GM15510 (cell line): Measurements from ENCODE around the gene ROS1.

Experiments used
- POLR2A ChIP-seq: IDR thresholded peaks from 3 replicates; pipeline ENCODE4 v1.6.1; 2011; ENCODE audit warnings: borderline replicate concordance; ENCODE audit not compliant: insufficient read length; ENCODE audit errors: extremely low read depth

ROS1 gene

DNA sequence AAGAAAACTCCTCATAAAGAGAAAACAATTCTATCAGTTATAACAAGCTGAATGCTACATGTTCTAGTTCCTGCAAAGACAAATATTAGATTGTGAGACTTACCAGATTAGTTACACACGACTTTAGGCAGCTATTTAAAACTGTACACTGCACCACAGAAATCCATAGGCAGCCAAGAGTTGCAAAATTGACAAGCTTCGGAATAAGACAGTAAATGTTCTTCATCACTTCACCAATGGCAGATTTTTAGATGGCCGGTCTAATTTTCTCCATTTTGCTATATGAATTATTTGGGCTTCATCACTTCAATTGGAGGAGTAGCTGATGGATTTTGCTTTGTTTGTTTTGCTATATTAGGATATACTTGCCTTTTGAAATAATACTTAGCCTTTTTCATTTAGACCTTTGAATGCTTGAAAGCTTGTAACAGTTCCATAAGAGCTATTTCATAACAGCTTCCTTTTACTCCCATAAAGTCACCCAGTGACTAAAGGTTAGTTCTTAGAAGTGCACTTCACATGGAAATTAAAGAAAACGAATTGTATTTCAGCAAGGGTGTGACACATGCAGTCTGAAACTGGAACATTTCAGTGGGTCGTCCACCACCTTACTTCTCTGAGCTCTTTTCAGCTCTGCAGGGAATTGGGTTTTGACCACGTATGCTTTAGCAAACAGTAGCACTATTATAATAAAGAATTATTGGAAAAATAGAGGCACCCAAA is at the start of gene ROS1:
ROS1 (minus strand) TSS at position 512 of the 723 bp plus-strand sequence; CDS start at position 226, 286 bp downstream.
- TF ChIP-seq POLR2A: no peak

DNA sequence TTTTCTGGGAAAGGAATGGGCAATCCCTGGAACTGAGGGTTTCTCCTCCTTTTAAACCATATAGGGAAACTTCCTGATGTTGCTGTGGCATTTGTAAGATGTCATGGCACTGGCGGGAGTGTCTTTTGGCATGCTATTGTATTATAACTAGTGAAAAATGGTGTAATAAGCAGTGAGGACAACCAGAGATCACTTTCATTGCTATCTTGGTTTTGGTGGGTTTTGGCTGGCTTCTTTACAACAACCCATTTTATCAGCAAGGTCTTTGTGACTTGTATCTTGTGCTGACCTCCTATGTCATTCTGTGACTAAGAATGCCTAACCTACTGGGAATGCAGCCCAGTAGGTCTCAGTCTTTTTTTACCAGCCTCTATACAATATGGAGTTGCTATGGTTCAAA is 47.7 kb upstream of the ROS1 start:
- TF ChIP-seq POLR2A: no peak

DNA sequence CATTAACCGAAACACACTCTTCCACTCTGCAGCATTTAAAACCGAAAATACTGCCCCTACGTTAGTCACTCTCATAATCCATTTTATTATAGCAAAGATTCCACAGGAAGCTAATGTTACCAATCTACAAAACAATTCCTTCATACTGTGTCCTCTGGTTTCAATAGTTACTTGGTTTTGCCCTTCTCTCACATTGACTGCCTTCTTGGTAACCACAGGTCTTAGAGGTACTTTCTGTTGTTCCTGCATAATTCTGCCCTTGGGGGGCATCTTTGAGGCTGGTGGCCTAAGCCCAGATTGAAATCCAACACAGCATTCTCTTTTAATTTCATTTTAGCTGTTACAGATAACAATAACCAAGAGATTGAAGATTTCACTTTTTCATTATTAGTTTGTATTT is 46.9 kb upstream of the ROS1 start:
- no peak for TF ChIP-seq POLR2A

DNA sequence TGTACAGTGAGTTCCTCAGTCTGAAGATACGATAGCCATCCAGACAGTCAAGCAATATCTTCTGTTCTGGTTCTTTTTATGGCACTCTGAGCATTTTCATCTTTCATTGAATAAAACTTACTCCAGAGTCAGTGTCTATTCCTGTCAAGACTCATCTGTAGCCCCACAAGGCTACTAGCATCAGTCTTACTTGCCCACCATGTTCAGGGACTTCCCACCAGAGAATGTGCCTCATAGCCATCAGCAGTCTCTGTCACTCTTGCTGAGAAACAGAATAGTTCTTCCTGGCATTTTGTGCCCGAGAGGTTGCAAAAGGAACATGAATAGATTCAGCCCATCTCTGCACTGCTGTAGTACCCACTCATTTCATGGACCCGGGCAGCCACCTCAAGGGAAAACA is 44.0 kb upstream of the ROS1 start:
- TF ChIP-seq POLR2A: no peak

DNA sequence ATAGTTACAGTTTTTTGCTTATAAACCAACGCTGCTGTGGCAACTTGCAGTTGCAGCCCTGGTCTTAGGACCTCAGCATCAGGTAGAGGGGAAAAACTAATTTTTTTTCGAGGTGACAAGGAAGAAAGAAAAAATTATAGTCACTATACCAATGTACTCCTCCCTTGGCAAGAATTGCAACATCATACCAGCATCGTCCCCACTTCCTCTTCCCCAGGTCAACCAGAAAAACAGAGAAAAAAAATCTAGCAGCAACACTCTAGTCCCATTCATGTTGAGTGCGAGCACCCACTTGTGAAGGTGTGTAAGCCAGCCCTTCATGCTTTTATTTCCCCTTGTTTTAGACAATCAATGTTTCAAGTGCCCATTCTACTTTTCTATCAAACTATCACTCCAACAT is 43.6 kb upstream of the ROS1 start:
- TF ChIP-seq POLR2A: no peak

DNA sequence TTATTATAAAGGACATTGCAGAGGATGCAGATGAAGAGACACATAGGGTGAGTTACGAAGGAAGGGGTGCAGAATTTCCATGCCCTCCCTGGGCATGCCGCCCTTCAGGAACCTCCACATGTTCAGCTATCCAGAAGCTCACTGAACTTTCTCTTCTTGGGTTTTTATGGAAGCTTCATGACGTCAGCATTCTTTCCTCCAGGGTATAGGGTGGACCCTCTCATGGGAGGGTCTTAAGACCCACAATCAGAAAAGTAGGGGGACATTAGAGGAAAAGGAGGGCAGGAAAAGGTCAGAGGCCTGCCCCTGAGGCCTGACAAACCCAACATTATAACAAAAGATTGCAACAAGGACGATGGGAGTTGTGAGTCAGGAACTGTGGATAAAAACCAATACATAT is 42.1 kb upstream of the ROS1 start:
- TF ChIP-seq POLR2A: no peak

DNA sequence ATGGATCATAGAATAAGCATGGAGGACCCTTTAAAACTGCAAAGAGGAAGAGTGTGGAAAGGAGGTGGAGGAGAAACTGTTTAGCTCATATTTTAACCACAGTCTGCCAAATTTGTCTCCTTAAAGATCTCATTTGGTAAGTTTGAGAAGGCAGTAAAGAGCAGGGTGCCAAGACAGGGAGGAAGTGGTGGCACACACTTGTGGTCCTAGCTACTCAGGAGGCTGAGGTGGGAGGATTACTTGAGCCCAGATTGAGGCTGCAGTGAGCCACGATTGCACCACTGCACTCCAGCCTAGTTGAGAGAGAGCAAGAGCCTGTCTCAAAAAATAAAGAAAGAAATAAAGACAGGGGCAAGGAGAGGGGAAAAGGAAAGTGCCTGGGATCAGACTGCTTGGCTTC is 39.9 kb upstream of the ROS1 start:
- no peak for TF ChIP-seq POLR2A

DNA sequence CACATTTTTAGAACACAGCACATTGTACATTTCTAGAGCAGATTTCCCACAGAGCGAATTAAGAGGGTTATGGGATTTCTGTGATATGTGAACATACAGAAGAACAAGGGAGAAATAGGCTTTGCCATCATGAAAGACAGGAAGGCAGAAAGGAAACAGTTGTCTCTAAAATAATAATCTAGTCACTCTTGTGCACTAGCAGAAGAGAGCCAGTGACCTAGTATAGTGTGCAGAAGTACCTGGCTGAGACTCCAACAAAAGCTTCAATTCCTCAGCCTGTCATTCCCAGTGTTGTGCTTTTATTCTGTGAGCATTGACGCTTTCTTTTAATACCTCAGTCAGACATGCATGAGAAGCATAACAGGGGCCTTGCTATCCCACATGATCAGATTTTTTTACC is 39.0 kb upstream of the ROS1 start:
- TF ChIP-seq POLR2A: no peak

DNA sequence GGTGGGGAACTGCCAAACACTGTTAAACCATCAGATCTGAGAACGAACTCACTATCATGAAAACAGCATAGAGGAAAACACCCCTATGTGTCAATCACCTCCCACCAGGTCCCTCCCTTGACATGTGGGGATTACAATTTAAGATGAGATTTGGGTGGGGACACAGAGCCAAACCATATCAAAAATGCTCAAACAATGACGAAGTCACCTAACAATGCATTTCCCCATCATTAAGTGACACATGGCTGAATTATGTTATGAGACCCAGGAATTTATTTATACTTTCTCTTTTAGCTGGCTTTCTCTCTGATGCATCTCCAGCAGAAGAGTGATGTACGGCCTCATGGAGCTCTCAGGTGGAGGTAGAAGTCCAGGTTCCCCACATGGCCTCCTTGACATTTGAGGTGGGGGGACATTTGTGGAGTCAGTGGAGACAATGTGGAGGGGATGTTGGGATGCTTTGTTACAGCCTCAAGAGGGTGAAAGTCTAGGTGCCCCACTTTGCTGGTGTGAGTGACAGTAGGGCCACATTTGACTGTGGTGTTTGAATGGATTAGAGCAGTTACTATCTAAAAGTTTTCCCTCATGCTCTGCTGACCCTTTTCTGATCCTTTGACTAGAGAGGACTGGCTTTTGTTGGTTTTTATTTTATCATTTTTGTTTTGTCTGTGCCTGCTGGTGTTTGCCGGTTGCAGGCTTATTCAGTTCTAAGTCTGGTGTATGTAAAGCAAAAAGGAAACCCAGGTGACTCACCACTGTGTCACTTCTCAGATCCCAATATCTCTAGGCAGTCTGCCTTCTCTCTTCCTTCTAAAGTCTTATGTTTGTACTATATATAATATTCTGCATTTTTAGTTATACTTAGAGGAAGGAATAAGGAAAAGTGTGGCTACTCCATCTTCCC is 38.3 kb upstream of the ROS1 start:
- TF ChIP-seq POLR2A: no peak

DNA sequence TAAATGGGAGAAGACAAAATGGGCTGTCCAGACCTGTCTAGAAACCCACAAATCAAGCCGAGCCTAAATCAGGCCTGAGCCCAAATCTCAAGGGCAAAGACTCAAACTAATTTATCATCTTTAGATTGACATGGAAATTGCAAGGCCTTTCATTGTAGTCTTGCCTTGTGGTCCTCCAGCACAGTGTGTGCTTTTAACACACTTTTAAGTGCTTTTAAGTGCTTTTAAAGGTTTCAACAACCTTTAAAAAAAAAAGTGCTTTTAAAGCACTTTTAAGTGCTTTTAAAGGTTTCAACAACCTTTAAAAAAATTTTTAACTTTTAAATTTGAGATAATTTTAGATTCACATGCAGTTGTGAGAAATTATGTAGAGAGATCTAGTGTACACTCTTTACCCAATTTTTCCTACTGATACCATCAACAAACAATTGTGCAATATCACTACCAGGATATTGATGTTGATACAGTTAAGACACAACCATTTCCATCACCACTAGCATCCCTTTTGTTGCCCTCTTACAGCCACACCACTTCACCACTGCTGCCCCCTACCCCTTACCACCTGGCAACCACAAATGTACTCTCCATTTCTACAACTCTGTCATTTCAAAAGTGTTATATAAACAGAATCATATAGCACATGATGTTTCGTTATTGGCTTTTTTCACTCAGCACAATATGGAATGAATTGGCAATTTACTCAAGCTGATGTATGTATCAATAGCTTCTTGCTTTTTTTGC is 33.6 kb upstream of the ROS1 start:
- no peak for TF ChIP-seq POLR2A

DNA sequence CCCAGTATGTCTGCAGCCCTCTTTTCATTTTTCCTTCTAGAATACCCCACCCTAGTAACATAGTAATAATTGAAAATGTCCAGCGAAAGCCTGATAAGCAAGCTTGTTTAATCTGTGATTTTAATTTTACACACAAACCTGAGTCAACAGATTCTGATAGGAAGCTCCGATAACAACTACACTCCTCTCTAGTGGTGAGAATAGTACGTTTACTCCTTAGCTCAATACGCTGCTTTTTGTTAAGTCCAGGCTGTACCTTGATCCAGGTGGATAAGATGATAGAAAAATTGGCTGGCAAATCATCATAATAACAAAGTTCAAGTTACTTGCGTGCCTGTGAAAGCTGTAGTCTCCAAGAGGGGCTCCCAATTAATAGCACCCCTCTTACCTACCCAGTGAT is 31.3 kb upstream of the ROS1 start:
- TF ChIP-seq POLR2A: no peak

DNA sequence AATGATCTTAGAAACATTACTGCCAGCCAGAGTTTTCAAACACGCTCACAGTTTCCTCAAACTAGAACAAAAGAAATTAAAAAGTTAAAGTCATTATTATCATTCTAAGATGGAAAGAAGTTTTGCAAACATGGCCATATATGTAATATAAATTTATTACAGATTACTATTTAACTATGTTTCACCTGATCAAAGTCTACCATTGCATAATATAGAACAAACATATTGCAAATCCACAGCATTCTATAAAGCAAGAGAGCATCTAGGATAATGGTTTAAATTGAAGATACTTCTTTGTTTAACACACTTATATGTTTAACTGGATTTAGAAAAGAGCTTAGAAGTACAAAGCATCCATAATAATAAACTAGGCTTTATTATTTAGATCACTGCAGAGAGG is 30.5 kb upstream of the ROS1 start:
- no peak for TF ChIP-seq POLR2A

DNA sequence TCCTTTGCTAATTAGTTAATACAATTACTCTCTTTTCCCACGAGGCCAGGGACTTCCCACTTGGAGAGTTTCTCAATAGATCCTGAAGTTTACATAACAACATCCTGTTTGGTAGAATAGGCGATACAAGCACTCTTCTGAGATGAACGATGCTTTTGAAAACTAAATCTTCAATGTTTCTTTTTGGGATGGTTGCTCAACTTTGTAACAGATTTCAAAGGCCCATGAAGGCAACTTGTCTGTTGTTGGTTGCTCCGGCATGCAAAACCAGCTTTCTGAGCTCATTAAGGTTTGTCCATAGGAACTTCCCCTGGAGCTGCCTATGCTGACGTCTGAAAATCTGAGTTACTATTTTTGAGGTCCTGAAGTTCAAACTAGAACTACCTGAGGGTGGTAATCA is 25.9 kb upstream of the ROS1 start:
- TF ChIP-seq POLR2A: no peak

DNA sequence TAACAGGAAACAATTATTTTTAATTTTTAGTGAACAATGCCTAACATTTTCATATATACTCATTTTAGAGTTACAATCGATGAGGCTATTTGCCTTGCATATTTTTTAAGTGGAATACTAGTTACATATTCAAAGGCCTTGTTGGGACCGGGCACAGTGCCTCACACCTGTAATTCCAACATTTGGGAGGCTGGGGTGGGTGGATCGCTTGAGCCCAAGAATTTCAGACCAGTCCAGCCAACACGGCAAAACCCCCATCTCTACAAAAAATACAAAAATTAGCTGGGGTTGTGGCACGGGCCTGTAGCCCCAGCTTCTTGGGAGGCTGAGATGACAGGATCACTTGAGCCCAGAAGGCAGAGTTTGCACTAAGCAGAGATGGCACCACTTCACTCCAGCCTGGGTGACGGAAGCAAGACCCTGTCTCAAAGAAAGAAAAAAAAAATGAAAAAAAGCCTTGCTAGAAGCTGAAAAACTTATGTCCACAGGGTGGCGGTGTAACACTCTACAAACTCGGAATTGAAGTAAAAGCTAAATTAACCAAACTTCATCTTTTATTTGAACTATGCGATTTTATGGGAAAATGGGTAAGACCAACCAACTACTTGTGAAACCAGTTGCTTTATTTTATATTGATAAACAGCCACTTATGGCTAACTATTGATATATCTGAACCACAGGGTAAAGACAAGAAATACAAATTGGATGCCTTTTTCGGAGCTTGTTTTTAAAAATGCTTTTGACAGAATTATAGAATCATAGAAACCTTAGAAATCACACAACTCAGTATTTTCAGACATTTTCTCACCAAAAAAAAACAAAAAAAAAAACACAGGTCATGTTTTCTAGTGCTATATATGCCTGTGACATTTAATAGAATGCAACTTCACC is 24.1 kb upstream of the ROS1 start:
- TF ChIP-seq POLR2A: no peak
